ENCODE measurements around the gene HBG1. TPM values are rescaled to one million over a fixed set of nuclear protein-coding genes. Genes with fewer than 3 reads are reported as not detected.

Gene HBG1
- total and polyA plus RNA-seq, 2 donors (not counting 3 experiments of a cell fraction or from before 2014, with no cell fraction given): 0.72 TPM; not detected in 1

DNA sequence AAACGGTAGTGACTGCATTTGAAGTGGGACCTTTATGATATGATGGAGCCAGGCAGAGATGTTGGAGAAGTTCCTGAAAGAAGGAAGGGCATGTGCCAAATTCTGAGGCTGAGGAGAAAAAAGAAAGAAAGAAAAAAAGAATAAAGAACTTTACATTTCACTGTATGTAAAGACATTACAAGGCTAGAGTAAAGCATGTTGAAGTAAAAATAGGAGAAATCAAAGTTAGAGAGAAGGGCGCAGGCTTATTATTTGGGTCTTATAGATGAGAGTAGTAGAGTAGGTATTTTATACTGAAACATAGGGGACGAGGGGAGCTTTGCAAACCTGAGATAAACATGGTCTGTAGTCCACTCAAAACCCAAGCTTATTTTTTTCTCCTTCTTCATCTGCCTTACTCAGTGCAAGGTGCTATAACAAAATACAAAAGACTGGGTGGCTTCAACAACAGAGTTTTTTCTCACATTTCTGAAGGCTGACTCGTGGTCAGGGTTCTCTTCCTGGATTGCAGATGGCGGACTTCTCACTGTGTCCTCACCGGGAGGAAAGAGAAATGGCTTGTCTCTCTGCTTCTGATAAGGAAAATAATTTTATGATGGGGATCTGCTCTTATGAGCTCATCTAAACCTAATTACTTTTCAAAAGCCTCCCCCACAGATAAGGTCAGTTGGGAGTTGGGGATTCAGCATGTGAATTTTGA is 2.7 kb downstream of the HBG1 start:
- dilution Hi-C loops (cut with MboI; ENCODE audit: extremely low pct_ligation_motif_present, low sequenced_read_pairs) (no loop called here), intact Hi-C loops (cut with micrococcal nuclease) (no loop called here)
- H2AFZ ChIP-seq (ENCODE audit: low read depth, low read length): no peak overlapping the region
- no peak overlapping the region for H3K4me3 ChIP-seq (replicated peaks in 1 of 3; ENCODE audit: insufficient read depth in 1 of 3, low read depth in 1 of 3, low read length in 3 of 3)
- no peak for TF ChIP-seq GATA2 (IDR thresholded peaks at IDR 0.05; ENCODE audit: insufficient read depth, insufficient read length, low read depth, low read length)
- TF ChIP-seq JUN (IDR thresholded peaks at IDR 0.05; ENCODE audit: borderline replicate concordance, insufficient read depth, insufficient read length, low read depth): no peak
- no peak for TF ChIP-seq EZH2 (IDR thresholded peaks at IDR 0.05; ENCODE audit: borderline replicate concordance, low read depth, low read length, severe bottlenecking)
- no peak for TF ChIP-seq POLR2A (IDR thresholded peaks at IDR 0.05; ENCODE audit: low read depth, low read length)
- no peak for TF ChIP-seq POLR2AphosphoS5 (IDR thresholded peaks at IDR 0.05; ENCODE audit: insufficient read depth, low read depth, low read length)
- TF ChIP-seq, protein P1, sequence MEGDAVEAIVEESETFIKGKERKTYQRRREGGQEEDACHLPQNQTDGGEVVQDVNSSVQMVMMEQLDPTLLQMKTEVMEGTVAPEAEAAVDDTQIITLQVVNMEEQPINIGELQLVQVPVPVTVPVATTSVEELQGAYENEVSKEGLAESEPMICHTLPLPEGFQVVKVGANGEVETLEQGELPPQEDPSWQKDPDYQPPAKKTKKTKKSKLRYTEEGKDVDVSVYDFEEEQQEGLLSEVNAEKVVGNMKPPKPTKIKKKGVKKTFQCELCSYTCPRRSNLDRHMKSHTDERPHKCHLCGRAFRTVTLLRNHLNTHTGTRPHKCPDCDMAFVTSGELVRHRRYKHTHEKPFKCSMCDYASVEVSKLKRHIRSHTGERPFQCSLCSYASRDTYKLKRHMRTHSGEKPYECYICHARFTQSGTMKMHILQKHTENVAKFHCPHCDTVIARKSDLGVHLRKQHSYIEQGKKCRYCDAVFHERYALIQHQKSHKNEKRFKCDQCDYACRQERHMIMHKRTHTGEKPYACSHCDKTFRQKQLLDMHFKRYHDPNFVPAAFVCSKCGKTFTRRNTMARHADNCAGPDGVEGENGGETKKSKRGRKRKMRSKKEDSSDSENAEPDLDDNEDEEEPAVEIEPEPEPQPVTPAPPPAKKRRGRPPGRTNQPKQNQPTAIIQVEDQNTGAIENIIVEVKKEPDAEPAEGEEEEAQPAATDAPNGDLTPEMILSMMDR (IDR thresholded peaks at IDR 0.05; ENCODE audit: extremely low read depth in 1 of 2, insufficient read depth in 1 of 2, low read depth in 1 of 2, low read length in 2 of 2): no peak
- TF ChIP-seq, protein P2, sequence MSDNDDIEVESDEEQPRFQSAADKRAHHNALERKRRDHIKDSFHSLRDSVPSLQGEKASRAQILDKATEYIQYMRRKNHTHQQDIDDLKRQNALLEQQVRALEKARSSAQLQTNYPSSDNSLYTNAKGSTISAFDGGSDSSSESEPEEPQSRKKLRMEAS (IDR thresholded peaks at IDR 0.05; ENCODE audit: insufficient read depth, insufficient read length): no peak
- TF ChIP-seq FOS (IDR thresholded peaks at IDR 0.05; ENCODE audit: borderline replicate concordance, insufficient read depth, low read length): no peak
- no peak for TF ChIP-seq MYC (IDR thresholded peaks at IDR 0.05; ENCODE audit: low read depth, low read length)
- no peak overlapping the region for H3K9ac ChIP-seq (replicated peaks; ENCODE audit: extremely low read depth, insufficient read depth, low read length)
- no peaks in the 10 kb centered on the region for H3K9me1 ChIP-seq (replicated peaks; ENCODE audit: control insufficient read depth, extremely low read depth, insufficient read depth, low read length)
- no peaks in the 10 kb centered on the region for H3K9me3 ChIP-seq (replicated peaks; ENCODE audit: control insufficient read depth, insufficient read depth, low read length)
- no peaks in the 10 kb centered on the region for H4K20me1 ChIP-seq (replicated peaks; ENCODE audit: control insufficient read depth, extremely low read depth, insufficient read depth, low read length)
- DNase-seq (ENCODE audit: low read depth, low spot score) (no peak), FAIRE-seq (no peak)
- H3K79me2 ChIP-seq (ENCODE audit: control insufficient read depth, insufficient read depth, low read length): no peaks in the 10 kb centered on the region
- POLR2A ChIA-PET: no interaction called here
- H3K27ac ChIP-seq (ENCODE audit: insufficient read depth, low read depth, low read length): no peak overlapping the region
- H3K4me2 ChIP-seq (ENCODE audit: insufficient read depth, low read length): no peak overlapping the region
- BruUV-seq (replicated peaks): no TSS peak
- H3K4me1 ChIP-seq (ENCODE audit: control insufficient read depth, extremely low read depth, insufficient read depth, low read length): no peaks in the 10 kb centered on the region
- CTCF ChIA-PET: no interaction called here
- no peaks in the 10 kb centered on the region for H3K27me3 ChIP-seq (ENCODE audit: control insufficient read depth in 2 of 2, insufficient read depth in 2 of 2, low read length in 2 of 2)
- H3K36me3 ChIP-seq (ENCODE audit: control insufficient read depth in 2 of 2, extremely low read depth in 1 of 2, insufficient read depth in 2 of 2, low read length in 2 of 2): no peaks in the 10 kb centered on the region

Data from endothelial cell of umbilical vein (primary cell).